NCI-H510A treated with DMSO at 0.1 percent for 48 hours (cell line): ENCODE data around the gene ZDHHC1.

Experiments used
- DNase-seq: peaks from one replicate; lab custom pipeline; 2025; lab: John Stamatoyannopoulos, UW

Gene ZDHHC1

GRCh38 chr16:67447508-67448076 lies 31.3 kb upstream of the ZDHHC1 start:
- peak; percentile 8 for DNase-seq

GRCh38 chr16:67446968-67447507 lies 30.8 kb upstream of the ZDHHC1 start:
- DNase-seq: no peak

GRCh38 chr16:67445913-67446907 lies 29.9 kb upstream of the ZDHHC1 start:
- DNase-seq: no peak

- DNase-seq: no peak
These were observed 29.2 kb upstream of the ZDHHC1 start for GRCh38 chr16:67445441-67445912.

- DNase-seq: no peak
These were observed 28.8 kb upstream of the ZDHHC1 start for GRCh38 chr16:67445126-67445426.

GRCh38 chr16:67444259-67445125 lies 28.2 kb upstream of the ZDHHC1 start:
- no peak for DNase-seq

GRCh38 chr16:67443265-67443664 lies 27.0 kb upstream of the ZDHHC1 start:
- no peak for DNase-seq

GRCh38 chr16:67442581-67443255 lies 26.4 kb upstream of the ZDHHC1 start:
- DNase-seq: no peak

GRCh38 chr16:67441907-67442306 lies 25.6 kb upstream of the ZDHHC1 start:
- DNase-seq: no peak

- peak; percentile 51 for DNase-seq
These were observed 25.0 kb upstream of the ZDHHC1 start for GRCh38 chr16:67441271-67441753.

- no peak for DNase-seq
These were observed 22.6 kb upstream of the ZDHHC1 start for GRCh38 chr16:67438824-67439393.

GRCh38 chr16:67438098-67438791 lies 22.0 kb upstream of the ZDHHC1 start:
- DNase-seq: no peak

- no peak for DNase-seq
These were observed 21.2 kb upstream of the ZDHHC1 start for GRCh38 chr16:67437513-67437912.

GRCh38 chr16:67436640-67437193 lies 20.4 kb upstream of the ZDHHC1 start:
- no peak for DNase-seq

GRCh38 chr16:67435758-67436164 lies 19.5 kb upstream of the ZDHHC1 start:
- DNase-seq: no peak

GRCh38 chr16:67433131-67433719 lies 16.9 kb upstream of the ZDHHC1 start:
- DNase-seq: no peak

GRCh38 chr16:67432506-67432890 lies 16.2 kb upstream of the ZDHHC1 start:
- DNase-seq: no peak

- DNase-seq: peak; percentile 43
These were observed 15.7 kb upstream of the ZDHHC1 start for GRCh38 chr16:67431775-67432505.
